Fibroblast of skin of abdomen (primary cell): Measurements from ENCODE around the gene IMP4. TPM values are rescaled to one million over a fixed set of nuclear protein-coding genes. Genes with fewer than 3 reads are reported as not detected.
A peak's percentile ranks its signal among the peaks of the same experiment; 100 is the strongest.
"Not testable (repeated sequence)": the region's sequence is repeated elsewhere in the genome, so short reads cannot be mapped to it uniquely, and the experiment has no call there.

Experiments
- DNase-seq: peaks from one replicate; pipeline ENCODE4 v3.0.0-alpha.2; 2013
- polyA plus RNA-seq, 2 experiments: library from polyadenylated mRNA; unstranded; fragments of 120-200 nt; gene quantifications; one replicate each; pipeline ENCODE4 v1.2.1, GENCODE V29; 2013; ENCODE audit not compliant: insufficient read length in 2 of 2

IMP4 gene
- polyA plus RNA-seq (2013, experiment 1 of 2; ENCODE audit: insufficient read length) = 62.7 TPM
- polyA plus RNA-seq (2013, experiment 2 of 2; ENCODE audit: insufficient read length) = 60.8 TPM

- DNase-seq = peak; percentile 99
These were observed at the start of gene IMP4 for GRCh38 chr2:130342533-130343275. Gene IMP4, plus strand, starts transcription at chr2:130342897. Its CDS starts 36 bp downstream, at chr2:130342933.

- DNase-seq = no peak
These were observed 42.3 kb upstream of the IMP4 start for GRCh38 chr2:130300258-130300969.

- no peak for DNase-seq
These were observed 41.7 kb upstream of the IMP4 start for GRCh38 chr2:130300970-130301348.

GRCh38 chr2:130302164-130302886 is 40.4 kb upstream of the IMP4 start:
- DNase-seq = no peak

GRCh38 chr2:130303169-130303568 is 39.5 kb upstream of the IMP4 start:
- DNase-seq = no peak

GRCh38 chr2:130304726-130305125 is 38.0 kb upstream of the IMP4 start:
- no peak for DNase-seq

GRCh38 chr2:130307850-130308249 is 34.8 kb upstream of the IMP4 start:
- DNase-seq = no peak

- DNase-seq = no peak
These were observed 31.8 kb upstream of the IMP4 start for GRCh38 chr2:130310881-130311280.

- DNase-seq = no peak
These were observed 28.8 kb upstream of the IMP4 start for GRCh38 chr2:130313812-130314334.

- DNase-seq = no peak
These were observed 28.3 kb upstream of the IMP4 start for GRCh38 chr2:130314377-130314776.

- DNase-seq = no peak
These were observed 26.1 kb upstream of the IMP4 start for GRCh38 chr2:130316596-130316995.

- DNase-seq = no peak
These were observed 23.8 kb upstream of the IMP4 start for GRCh38 chr2:130318906-130319305.

- no peak for DNase-seq
These were observed 23.2 kb upstream of the IMP4 start for GRCh38 chr2:130319536-130319935.

- DNase-seq = peak; percentile 80
These were observed 14.8 kb upstream of the IMP4 start for GRCh38 chr2:130327703-130328527.

GRCh38 chr2:130328710-130329109 is 14.0 kb upstream of the IMP4 start:
- no peak for DNase-seq

GRCh38 chr2:130332271-130333073 is 10.2 kb upstream of the IMP4 start:
- DNase-seq = peak; percentile 80

- not testable (repeated sequence) for DNase-seq
These were observed 9.4 kb upstream of the IMP4 start for GRCh38 chr2:130333253-130333652.

GRCh38 chr2:130334026-130334425 is 8.7 kb upstream of the IMP4 start:
- no peak for DNase-seq

GRCh38 chr2:130335226-130335625 is 7.5 kb upstream of the IMP4 start:
- no peak for DNase-seq

GRCh38 chr2:130336150-130336876 is 6.4 kb upstream of the IMP4 start:
- DNase-seq = no peak
